Skin of body (tissue), 2 donors: Measurements from ENCODE around the gene MPST. TPM values are rescaled to one million over a fixed set of nuclear protein-coding genes. Genes with fewer than 3 reads are reported as not detected.
"Not testable (repeated sequence)": the region's sequence is repeated elsewhere in the genome, so short reads cannot be mapped to it uniquely, and the experiment has no call there.

ENCODE experiments used
- DNase-seq: peaks from one replicate; lab custom pipeline; 2025; lab: John Stamatoyannopoulos, UW
- total RNA-seq: library from RNA; depleted of rRNA; stranded (reverse); fragments of >200 nt; gene quantifications from one replicate; pipeline ENCODE4 v1.2.3, GENCODE V29; 2014

Gene MPST
- total RNA-seq, 1 donor from 2014 or later: 39.3 TPM

DNA sequence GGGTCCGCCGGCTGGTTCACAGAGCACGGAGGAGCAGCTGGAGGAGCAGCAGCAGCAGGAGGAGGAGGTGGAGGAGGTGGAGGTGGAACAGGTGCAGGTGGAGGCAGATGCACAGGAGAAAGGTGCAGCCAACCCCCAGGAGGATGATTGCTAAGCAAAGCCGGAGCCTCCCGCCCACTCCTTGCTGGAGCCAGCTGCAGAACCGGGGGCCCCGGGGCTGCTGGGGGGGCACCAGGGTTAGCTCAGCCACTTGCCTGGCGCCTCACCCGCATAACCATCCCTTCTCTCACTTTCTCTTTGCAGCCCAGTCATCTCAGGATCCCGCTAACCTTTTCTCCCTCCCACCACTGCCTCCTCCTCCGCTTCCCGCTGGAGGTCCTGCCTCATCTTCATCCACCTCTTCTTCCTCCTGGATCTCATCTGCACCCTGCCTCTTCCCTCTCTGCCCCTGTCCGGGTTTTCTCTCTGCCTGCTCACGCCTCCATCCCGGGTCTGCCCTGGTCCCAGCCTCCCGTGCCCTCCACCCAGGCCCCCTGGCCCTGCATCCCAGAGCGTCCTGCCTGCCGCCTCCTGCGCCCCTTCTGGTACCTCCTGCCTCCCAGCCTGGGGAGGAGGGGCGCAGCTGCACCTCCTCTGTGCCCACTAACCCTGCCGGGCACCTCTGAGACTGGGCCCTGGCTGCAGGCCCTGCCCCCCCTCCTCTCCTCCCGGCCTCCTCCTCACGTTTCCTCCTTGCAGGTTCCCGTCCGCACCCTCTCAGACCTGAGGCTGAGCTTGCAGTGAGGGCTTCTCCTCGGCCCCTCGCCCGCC lies 41.5 kb downstream of the MPST start:
- DNase-seq: no peak

- no peak for DNase-seq
Observed at GRCh38 chr22:37061611-37062375, 42.3 kb downstream of the MPST start.

DNA sequence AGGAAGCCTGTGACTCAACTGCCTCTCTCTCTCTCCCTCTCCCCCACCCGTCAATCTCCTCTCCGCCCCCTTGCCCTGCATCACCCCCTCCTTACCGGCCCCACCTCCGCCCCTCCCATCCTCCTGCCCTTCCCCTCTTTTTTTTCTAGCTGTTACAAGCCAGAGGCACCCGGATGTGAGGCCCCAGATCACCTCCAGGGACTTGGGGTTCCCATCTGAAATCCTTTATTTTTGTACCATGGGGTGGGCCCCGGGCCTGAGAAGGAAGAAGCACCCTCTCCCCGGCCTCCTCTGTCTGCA lies 42.8 kb downstream of the MPST start:
- no peak for DNase-seq

DNA sequence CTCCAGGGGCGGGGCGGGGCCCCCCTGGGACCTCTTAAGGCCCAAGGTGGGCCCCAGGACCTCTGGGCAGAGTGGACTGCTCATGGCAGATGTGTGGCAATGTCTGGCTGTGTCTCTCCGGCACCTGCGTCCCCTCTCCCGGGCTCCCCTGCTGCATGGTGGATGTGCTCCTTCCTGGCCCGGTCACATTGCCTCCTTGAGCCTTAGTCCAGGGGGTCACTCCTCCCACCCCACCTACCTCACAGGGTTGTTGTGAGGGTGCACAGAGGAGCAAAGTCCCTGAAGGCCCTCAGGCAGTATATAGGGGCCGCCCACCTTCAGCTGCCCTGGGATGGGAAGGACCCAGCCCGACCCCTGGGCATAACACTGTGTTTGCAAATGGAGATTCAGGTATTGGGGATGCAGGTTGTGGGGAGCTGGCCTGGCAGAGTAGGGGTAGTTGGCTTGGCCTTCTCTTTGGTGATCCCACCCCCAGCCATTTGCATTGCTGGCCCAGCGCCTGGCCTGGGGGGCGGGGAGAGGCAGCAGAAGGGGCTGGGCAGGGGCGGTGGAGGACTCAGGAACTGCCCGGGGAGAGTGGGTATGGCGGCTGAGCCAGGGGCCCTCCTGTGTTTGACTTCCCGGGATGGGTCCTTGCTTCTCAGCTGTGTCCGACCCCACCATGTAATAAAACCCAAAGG lies 43.3 kb downstream of the MPST start:
- DNase-seq: no peak

DNA sequence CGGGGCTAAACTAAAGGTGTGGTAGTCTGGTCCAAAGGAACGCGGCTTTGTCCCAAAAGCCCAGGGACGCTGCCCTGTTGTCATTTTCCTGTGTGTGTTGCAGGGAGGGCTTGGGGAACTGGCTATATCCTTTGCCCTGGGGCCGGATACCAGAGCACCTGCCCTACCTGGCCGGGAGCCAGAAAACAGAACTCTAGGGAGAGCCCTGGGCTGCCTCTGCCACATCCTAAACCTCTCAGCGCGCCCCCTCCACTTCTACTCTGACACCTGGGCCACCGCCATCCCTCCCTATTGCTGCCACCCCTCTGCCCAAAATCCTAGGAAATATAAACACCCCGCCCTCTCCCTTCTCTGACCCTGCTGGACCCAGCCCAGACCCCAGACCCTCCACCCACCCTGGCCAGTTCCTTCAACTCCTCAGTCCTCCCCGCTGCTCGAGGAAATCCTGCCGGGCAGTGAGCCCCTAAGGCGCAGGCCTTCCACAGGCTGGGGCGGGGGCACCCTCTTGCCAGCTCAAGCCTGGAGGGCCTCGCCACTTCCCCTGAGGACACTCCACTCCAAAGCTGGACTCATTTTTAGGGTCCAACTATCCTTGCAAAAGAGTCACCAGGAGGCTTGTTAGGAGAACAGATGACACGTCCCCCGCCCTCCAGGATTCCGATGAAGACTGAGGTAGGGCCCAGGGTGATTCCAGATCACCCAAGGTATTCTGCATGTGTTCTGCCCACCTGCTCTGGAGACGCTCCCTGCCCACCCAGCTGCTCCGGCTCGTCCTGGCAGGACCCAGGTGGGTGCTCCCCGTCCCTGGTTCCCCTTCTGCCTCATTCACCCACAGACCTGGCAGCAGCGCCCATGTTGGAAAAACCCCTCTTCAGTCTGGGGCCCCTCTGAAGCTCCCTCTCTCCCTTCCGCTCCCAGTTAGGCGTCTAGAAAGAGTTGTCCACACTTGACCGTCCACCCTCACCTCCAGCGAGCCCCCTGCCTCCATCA lies 44.2 kb downstream of the MPST start:
- no peak for DNase-seq

GRCh38 chr22:37064553-37064952 lies 45.0 kb downstream of the MPST start:
- no peak for DNase-seq

DNA sequence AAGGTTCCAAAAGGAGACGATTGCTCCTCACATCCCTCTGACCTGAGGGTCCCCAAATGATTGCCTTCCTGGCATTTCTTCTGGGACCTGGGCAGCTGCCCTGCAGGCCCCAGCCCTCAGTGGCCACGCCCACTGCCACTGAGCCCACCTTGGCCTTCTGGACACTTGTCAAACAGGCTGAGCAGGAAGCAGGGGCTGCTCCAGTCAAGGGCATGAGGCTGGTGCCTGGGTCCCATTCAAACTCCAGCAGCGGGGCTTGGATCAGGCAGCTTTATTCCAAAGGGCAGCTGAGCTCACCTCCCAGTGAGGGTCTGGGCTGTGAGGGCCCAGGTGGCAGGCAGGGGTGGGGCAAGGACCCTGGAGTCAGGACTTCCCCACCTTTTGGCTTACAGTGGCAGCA lies 45.6 kb downstream of the MPST start:
- DNase-seq: no peak

DNA sequence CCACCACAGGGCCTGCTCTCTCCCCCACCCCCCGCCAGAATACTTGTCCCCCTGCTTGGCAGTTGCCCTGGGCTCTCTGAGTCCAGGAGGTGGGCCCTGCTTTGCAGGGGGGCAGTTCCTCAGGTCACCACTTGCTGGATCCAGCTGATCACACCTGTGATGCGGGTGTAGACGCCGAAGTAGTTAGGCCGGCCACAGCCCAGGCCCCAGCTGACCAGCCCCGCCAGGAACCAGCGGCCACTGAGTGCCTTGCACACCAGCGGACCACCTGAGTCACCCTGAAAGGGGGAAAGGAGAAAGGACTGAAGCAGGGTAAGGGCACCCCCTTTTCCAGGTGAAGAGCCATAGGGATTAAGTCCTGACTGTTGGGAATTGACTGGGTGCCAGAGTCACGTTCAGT lies 46.4 kb downstream of the MPST start:
- DNase-seq: no peak

DNA sequence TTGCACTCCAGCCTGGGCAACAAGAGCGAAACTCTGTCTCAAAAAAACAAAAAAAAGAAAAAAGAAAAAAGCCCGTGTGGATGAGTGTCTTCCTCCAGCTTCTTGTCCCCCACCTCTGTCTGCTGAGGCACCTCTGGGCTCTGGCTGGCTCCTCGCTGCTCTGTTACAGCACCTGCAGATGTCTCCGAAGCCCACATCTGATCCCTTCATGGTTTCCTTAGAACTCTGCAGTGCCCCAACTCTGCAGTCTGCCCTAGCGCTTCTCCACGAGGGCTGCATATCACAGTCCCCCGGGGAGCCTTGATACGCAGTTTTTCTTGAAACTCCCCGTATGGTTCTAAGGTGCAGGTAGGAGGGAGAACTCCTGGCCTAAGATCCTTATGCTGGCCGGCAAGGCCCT lies 47.9 kb downstream of the MPST start:
- DNase-seq: no peak

GRCh38 chr22:37068859-37069258 lies 49.3 kb downstream of the MPST start:
- no peak for DNase-seq

- DNase-seq: no peak
Observed at GRCh38 chr22:37069319-37069718, 49.8 kb downstream of the MPST start.

GRCh38 chr22:37069719-37070118 lies 50.2 kb downstream of the MPST start:
- DNase-seq: no peak

DNA sequence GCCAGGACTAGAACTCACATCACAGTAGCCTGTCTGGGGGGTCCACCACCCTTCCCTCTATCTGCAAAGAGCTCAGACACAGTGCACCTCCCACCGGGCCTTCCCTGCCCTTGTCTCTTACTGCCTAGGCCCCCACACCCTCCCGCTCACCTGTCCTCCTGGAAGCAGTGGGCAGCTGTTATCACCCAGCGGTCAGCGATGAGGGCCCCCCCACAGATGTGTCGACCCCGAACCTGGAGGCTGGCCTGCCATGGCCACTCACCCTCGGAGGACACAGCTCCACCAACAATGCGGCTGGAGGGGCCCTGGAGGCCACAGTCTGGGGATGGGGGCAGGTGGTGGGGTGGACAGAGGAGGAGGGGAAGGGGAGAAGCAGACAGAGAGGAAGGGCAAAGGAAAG lies 50.8 kb downstream of the MPST start:
- no peak for DNase-seq

- DNase-seq: no peak
Observed at GRCh38 chr22:37070744-37071143, 51.2 kb downstream of the MPST start.

- not testable (repeated sequence) for DNase-seq
Observed at GRCh38 chr22:37071850-37072592, 52.5 kb downstream of the MPST start.

DNA sequence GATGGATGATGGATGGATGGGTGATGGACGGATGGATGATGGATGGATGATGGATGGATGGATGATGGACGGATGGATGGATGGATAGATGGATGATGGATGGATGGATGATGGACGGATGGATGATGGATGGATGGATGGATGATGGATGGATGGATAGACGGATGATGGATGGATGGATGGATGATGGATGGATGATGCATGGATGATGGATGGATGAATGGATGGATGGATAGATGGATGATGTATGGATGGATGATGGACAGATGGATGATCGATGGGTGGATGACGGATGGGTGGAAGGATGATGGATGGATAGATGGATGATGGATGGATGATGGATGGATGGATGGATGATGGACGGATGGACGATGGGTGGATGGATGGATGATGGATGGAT lies 53.1 kb downstream of the MPST start:
- DNase-seq: no peak

DNA sequence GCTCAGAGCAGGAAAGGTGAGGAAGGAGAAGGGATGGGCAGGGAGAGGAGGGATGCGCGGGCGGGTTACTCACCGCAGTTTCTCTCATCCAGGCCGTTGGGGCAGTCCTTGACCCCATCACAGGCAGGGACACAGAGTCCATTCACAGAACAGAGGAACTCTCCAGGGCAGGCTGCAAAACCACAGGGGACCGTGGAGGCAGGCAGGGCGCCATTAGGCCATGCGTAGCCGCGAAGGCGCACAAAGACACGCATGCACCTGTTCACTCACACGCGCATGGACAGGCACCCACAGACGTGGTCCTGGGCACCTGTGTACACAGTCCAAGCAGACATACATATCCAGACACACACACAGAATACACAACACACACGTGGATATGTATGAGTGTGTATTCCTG lies 55.0 kb downstream of the MPST start:
- DNase-seq: no peak

- DNase-seq: no peak
Observed at GRCh38 chr22:37075046-37075445, 55.5 kb downstream of the MPST start.

- no peak for DNase-seq
Observed at GRCh38 chr22:37075822-37076433, 56.4 kb downstream of the MPST start.

DNA sequence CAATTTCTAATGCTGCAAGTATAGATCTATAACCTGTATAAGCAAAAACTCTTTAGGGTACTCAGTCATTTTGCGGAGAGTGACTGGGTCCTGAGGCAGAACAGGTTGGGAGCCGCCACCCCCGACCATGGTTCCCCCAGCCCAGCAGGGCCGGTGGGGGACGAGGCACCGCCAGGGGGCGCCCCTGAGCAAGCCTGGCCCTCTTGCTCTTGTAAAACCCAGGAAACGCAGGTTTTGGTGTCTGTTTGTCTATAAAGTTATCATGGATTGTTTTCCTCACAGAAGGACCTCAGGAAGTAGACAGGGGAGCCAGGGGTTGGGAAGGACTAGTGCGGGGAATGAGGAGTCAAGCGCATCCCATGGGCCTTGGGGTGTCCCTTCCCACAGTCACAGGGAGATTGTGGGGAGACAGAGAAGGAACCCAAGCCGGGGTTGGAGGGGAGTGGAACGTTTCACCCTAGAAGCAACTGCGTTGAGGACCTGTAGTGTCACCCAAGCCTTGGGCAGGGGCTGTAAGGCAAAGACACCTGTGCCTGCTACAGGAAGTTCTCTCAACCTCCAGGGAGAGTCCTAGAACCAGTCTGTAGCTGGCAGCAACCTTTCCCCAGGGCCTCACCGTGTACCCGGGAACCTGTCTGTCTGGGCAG lies 58.4 kb downstream of the MPST start:
- DNase-seq: no peak
